ENCODE measurements around the gene EGLN3. TPM values are rescaled to one million over a fixed set of nuclear protein-coding genes. Genes with fewer than 3 reads are reported as not detected.

Gene EGLN3
- total RNA-seq, 1 experiment from 2014 or later: 23.6 TPM

DNA sequence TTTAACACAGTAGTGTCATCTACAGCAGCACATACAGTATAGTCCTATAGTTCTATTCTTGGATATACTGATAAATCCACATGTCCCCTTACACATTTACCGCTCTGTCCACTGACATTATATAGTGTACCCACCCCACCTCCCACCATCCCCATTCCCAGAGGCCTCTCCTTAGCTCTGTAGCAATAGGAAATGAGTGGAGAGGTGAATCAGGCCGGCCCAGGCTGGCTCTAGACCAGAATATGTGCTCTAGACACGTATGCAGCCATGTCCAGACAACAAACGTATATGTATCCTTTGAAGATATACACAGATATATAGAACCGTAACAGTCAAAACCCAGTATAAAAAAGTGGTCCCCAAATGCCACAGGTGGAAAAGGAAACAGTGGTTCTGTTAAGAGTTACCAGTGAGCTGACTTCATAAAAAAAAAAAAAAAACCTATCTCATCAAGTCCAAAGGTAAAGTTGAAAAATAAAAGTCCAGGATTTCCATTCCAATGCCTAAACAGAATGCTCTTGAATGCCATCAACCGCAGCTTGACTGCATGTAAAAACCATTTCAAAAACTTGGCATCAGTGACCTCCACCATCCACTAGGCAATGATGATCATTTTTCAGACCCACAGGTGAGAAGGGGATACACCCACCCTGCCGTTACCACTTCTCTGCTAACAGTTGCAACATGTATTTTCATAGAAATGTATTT is 16.7 kb downstream of the EGLN3 start:
- DNase-seq: no peak
- no peak overlapping the region for H3K27ac ChIP-seq
- CTCF ChIA-PET: no interaction called here

GRCh38 chr14:33933386-33933933 is 17.4 kb downstream of the EGLN3 start:
- Histone ChIP-seq H3K27me3 (ENCODE audit: insufficient read depth, low read depth) (no peaks in the 10 kb centered on the region), H3K36me3 (ENCODE audit: low read depth) (peaks cover 8% of the 10 kb centered on the region; the same call in 1 of the 2 replicates), H3K4me1 (replicated peaks; ENCODE audit: insufficient read depth) (peaks cover 30% of the 10 kb centered on the region), H3K9me3 (ENCODE audit: insufficient read depth, low read depth) (no peaks in the 10 kb centered on the region), H3F3A (ENCODE audit: insufficient read depth, low read depth) (peaks cover 8% of the 10 kb centered on the region; the same call in 1 of the 2 replicates), H3K79me2 (ENCODE audit: low read depth) (peaks cover 52% of the 10 kb centered on the region), H3K4me2 (no peak overlapping the region), H4K20me1 (ENCODE audit: insufficient read depth) (no peaks in the 10 kb centered on the region), H3K27ac (no peak overlapping the region), H3K9me2 (ENCODE audit: insufficient read depth) (no peaks in the 10 kb centered on the region), H2AFZ (no peak overlapping the region), H3K4me3 (no peak overlapping the region)
- BruUV-seq (replicated peaks): no TSS peak
- no peak for DNase-seq
- intact Hi-C loops (cut with micrococcal nuclease; ENCODE audit: unreplicated experiment): loop anchor here (10.0 kb wide), 1 partner anchor 291 kb away; no protein-coding TSS in a partner anchor
- CTCF ChIA-PET: no interaction called here
- TF ChIP-seq CTCF (conservative IDR thresholded peaks at IDR 0.05) (no peak), EZH2 (IDR thresholded peaks at IDR 0.05; ENCODE audit: low read depth) (no peak)
- POLR2A ChIA-PET (ENCODE audit: unreplicated experiment): interaction anchor here (0.6 kb wide), 1 partner anchor 127 kb away, joined by 3 read pairs; no protein-coding TSS in a partner anchor

More for the DNA sequence above, 16.7 kb downstream of the EGLN3 start:
- intact Hi-C loops (cut with micrococcal nuclease; ENCODE audit: unreplicated experiment): loop anchor here (10.0 kb wide), 1 partner anchor 291 kb away; no protein-coding TSS in a partner anchor
- Histone ChIP-seq H3K36me3 (ENCODE audit: low read depth) (peaks cover 4% of the 10 kb centered on the region; the same call in 1 of the 2 replicates), H3K4me1 (replicated peaks; ENCODE audit: insufficient read depth) (peaks cover 35% of the 10 kb centered on the region), H3K4me2 (no peak overlapping the region), H3K9me3 (ENCODE audit: insufficient read depth, low read depth) (no peaks in the 10 kb centered on the region), H2AFZ (no peak overlapping the region), H3K4me3 (no peak overlapping the region), H4K20me1 (ENCODE audit: insufficient read depth) (no peaks in the 10 kb centered on the region), H3K27me3 (ENCODE audit: insufficient read depth, low read depth) (no peaks in the 10 kb centered on the region), H3K79me2 (ENCODE audit: low read depth) (peaks cover 52% of the 10 kb centered on the region), H3K9me2 (ENCODE audit: insufficient read depth) (no peaks in the 10 kb centered on the region), H3F3A (ENCODE audit: insufficient read depth, low read depth) (peaks cover 15% of the 10 kb centered on the region; the same call in 1 of the 2 replicates)
- POLR2A ChIA-PET (ENCODE audit: unreplicated experiment): no interaction called here
- TF ChIP-seq EZH2 (IDR thresholded peaks at IDR 0.05; ENCODE audit: low read depth) (no peak), CTCF (conservative IDR thresholded peaks at IDR 0.05) (no peak)
- no TSS peak for BruUV-seq (replicated peaks)

DNA sequence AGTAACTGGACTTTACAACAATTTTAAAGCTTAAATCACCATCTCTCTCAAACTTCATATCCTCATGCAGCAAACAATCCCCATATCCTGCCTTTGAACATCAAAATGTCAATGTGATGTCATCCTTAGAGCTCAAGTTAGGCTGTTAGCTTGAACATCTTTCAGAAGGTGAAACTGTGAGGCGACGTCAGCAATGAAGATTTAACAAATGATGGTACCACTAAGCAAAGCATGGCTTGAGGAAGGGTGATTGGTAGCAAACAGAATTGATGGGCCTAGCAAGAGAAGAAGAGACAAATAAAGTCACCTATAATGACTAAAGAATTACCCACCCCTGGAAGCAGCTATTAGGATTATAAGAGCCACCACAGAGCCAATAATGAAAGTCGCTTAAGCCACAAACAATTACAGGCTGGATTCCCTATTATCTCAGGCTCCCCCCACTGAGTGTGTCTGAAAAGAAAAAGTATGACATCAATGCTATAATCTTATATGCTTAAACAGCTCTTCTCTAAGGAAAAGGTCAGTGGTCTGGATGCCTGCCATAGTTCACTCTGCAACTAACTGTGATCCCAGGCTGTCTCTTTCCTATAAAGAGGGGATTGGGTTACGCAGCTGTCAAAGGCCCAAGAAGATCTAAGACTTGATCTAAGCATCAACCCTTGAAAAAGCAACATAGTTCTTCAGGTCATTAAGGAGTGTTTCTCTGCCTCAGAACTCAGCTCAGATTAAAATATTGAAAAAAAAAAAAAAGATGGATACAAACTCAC is 18.1 kb downstream of the EGLN3 start:
- no peaks in the 10 kb centered on the region for H4K20me1 ChIP-seq (ENCODE audit: insufficient read depth)
- no peak overlapping the region for H3K4me3 ChIP-seq
- DNase-seq: no peak
- H3F3A ChIP-seq (ENCODE audit: insufficient read depth, low read depth): peaks cover 5% of the 10 kb centered on the region; the same call in 1 of the 2 replicates
- no peak overlapping the region for H2AFZ ChIP-seq
- no peak overlapping the region for H3K4me2 ChIP-seq
- peaks cover 8% of the 10 kb centered on the region; the same call in 1 of the 2 replicates for H3K36me3 ChIP-seq (ENCODE audit: low read depth)
- H3K27ac ChIP-seq: no peak overlapping the region
- intact Hi-C loops (cut with micrococcal nuclease; ENCODE audit: unreplicated experiment): loop anchor here (10.0 kb wide), 1 partner anchor 292 kb away; no protein-coding TSS in a partner anchor
- peaks cover 51% of the 10 kb centered on the region for H3K79me2 ChIP-seq (ENCODE audit: low read depth)
- H3K9me3 ChIP-seq (ENCODE audit: insufficient read depth, low read depth): no peaks in the 10 kb centered on the region
- no peak for TF ChIP-seq CTCF (conservative IDR thresholded peaks at IDR 0.05)
- TF ChIP-seq EZH2 (IDR thresholded peaks at IDR 0.05; ENCODE audit: low read depth): no peak
- no peaks in the 10 kb centered on the region for H3K9me2 ChIP-seq (ENCODE audit: insufficient read depth)
- no peaks in the 10 kb centered on the region for H3K27me3 ChIP-seq (ENCODE audit: insufficient read depth, low read depth)
- ChIA-PET CTCF (no interaction called here), POLR2A (ENCODE audit: unreplicated experiment) (interaction anchor here (0.6 kb wide), 1 partner anchor 128 kb away, joined by 3 read pairs; no protein-coding TSS in a partner anchor)
- no TSS peak for BruUV-seq (replicated peaks)
- H3K4me1 ChIP-seq (replicated peaks; ENCODE audit: insufficient read depth): peaks cover 25% of the 10 kb centered on the region

All from PC-9 (cell line).